SU-DHL-6 (cell line): ENCODE results near the gene MBD3L2B.
"Not testable (repeated sequence)": the region's sequence is repeated elsewhere in the genome, so short reads cannot be mapped to it uniquely, and the experiment has no call there.

ENCODE experiments used
- CTCF ChIP-seq: fragments of 200-600 bp; sonication (generic); IDR thresholded peaks from one replicate; pipeline ENCODE4 v1.5.1; 2017; ENCODE audit warnings: antibody characterized with exemption, mild to moderate bottlenecking, low read length, moderate library complexity; ENCODE audit not compliant: insufficient read depth, poor library complexity, severe bottlenecking
- EZH2phosphoT487 ChIP-seq: fragments of 200-600 bp; sonication (generic), shearing (Covaris generic); conservative IDR thresholded peaks from 2 replicates; pipeline ENCODE4 v1.6.1; 2018; ENCODE audit warnings: mild to moderate bottlenecking, antibody characterized with exemption, low read length, moderate library complexity, mixed read lengths

GRCh38 chr19:7040079-7040478 is 18.8 kb upstream of the MBD3L2B start, which contains the start of gene MBD3L4:
- not testable (repeated sequence) for TF ChIP-seq CTCF, EZH2phosphoT487
